Fibroblast of skin of abdomen (primary cell): ENCODE data around the gene ASF1B.
A peak's percentile ranks its signal among the peaks of the same experiment; 100 is the strongest.

Experiments used
- DNase-seq: peaks from one replicate; pipeline ENCODE4 v3.0.0-alpha.2; 2013

ASF1B gene

DNA sequence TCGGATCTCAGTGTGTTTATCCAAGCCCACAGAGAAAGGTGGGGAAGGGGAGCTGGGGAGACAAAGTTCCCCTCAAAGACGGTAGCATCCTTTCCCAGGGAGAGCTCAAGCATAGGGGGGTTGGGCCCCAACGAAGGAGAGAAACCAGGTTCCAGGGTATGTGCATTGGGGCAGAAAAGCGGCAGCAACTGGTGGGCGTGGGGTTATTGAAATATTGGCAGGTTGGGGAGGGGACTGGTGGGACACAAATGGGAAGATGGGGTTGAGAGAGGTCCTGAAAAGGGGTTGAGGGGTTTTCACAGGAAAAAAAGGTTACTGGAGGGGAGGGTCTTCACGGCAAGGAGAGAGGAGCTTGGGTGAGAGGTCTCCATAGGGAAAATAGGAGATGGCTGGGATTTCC lies 1.0 kb downstream of the ASF1B start:
- no peak for DNase-seq

DNA sequence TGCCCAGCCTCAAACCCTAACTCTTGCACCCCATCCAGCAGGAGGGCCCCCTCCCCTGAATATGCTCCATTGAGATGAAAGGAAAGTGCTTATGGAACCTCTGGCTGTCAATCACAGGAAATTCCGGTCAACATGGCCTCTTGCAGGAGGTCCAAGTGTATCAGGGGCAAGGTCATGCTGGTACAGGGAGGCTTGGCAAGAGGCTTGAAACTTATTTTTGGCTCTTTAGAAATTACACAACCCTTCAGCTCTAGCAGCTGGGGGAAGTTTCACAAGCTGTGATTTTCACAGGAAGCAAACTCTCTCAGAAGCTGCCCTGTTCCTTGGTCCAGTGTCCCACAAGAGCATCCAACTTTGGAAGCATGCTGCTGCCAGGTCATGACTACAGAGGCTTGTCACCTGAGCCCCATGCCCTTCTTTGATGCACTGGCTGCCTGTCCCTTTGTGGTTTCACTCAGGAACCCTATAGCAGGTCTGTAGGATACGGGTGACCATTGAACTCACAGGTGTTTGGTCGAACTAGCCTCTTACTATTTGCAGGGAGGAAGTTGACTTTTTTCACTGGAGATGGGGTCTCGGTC lies 8.4 kb downstream of the ASF1B start:
- DNase-seq: no peak

DNA sequence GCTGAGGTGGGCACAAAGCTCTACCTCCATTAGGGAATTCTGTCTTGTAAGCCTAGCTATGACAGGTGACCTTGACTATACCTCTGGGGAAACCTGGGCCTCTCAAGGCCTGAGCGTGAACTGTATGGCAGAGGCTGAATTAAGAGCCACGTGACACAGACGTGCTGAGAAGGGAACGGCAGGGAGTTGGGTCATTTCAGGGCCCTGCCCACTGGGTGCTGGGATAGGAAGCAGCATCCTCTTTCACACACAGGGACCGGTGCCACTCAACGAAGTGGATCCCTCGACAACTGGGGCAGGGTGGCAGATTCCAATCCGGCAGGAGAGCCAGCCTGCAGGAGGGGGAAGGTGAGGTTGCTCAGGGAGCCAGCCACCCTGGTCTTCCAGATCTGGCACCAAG lies 9.2 kb downstream of the ASF1B start:
- no peak for DNase-seq

DNA sequence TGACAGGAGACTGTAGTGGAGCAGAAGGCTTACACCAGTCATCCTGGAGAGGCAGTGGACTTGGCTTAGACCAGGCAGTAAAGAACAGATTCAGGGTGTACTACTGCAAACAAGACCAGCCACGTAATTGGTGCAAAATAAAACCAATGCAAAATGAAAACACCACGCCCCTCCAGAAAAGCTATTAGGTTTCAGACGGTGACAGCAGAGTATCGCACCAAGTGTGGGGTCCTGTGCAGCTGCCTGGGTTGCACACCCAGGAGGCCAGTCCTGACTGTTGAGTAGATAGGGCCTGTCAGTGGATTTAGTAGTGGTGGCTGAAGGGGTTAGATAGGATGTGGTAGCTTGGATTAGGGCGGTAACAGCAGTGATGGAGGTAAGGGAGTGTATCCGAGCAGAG lies 13.5 kb downstream of the ASF1B start:
- DNase-seq: no peak

DNA sequence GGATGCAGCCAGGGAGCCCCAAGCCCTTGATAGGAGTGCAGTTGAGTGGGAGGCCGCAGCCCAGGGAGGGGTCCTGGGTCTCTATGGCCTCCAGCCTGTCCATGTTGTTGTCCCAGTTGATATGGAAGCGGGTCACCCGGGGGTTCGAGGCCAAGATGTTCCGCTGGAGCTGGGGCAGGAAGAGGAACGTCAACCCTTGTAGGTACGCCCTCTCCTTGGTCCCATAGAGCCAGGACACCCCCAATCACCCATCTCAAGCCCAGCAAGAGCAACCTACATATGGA lies 15.9 kb downstream of the ASF1B start:
- no peak for DNase-seq

DNA sequence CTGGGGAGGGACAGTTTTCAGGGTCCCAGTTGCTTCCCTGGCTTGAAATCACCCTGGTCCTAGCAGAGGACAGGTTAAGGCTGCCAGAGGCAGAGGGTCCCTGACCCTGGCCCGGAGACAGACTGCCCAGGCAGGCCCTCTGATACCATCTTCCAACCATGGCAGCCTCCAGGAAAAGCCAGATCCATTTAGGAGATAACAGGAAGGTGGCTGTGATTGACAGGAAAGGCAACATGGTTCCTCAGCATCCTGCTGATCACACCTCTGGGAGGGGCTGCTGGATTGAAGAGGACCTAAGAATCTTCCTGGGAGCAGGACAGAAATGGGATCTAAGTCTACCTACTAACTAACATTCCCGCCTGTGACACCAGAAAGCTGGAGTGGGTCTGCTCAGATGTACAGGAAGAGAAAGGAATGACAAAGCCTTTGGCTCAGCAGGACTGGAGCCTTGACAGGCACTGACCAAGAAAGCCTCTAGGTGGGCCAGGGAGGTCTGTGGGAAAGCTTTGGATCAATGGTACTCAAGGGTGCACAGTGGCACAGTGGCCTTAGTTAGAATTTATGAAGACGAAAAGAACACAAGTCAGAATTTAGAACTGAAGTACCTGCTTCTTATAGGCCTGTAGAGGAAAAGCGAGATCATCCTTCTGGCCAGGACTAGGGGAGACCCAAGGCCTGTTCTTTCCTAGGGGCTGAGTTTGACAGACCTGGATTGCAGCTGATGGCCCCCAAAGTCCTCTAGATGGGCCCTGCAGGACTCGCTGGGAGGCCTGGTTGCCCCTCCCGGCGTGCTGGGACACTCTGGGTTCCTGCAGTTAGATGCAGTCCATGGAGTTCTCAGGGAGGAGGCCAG lies 16.5 kb downstream of the ASF1B start:
- DNase-seq: no peak

DNA sequence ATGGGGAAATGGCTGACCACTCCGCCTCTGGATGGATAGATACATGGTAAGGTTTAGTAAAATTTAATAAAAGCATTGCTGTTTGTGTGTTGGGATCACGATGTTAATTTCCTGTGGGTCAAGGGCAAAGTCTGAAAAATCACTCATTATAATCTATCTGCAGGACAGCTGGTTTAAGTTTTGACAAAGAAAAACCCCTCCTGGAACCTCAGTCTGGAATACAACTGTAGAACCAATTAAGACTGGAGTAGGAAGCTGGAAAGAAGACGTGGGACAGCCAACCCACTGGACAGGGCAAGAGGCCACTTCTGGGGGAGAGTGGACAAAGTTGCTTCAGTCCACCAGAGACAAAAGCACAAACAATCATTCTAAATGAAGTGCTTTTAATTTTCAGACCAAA lies 17.2 kb downstream of the ASF1B start:
- DNase-seq: no peak

DNA sequence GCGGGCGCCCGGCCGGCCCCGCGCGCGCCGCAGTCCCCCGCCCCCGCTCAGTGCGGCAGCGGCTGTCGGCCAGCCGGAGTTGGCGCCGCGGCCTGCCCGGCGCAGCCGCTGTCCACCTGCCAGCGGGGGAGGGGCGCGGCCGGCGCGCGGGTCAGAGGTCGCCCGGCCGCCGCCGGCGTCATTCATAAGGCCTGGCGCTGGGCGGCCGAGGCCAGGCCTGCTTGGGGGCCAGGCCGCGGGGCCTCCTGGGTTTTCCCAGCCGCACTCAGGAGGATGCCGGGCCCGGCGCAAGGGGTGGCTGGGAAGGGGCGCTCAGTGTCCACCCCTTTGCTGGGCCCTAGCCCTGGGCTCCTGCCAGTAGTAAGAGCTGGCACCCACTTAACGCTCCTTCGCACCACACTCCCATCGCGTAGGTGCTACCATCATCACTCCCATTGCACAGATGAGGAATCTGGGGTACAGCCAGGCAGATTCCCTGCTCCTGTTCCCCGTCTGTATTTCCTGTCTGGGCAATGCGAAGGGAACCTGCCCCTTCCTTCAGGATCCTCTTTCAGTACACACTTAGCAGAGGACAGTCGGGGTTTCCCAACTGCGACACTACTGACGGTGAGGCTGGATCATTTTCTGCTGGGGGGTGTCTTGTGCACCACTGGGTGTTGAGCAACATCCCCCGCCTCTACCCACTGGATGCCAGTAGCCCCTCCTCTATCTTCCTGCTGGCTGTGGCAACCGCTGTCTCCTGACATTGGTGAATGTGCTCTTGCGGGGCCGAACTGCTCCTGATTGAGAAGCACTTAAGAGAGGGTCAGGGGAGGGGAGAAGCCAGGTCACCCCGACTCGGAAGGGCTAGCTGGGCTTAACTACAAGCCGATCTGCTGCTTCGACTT lies 18.0 kb downstream of the ASF1B start:
- DNase-seq: peak; percentile 45

DNA sequence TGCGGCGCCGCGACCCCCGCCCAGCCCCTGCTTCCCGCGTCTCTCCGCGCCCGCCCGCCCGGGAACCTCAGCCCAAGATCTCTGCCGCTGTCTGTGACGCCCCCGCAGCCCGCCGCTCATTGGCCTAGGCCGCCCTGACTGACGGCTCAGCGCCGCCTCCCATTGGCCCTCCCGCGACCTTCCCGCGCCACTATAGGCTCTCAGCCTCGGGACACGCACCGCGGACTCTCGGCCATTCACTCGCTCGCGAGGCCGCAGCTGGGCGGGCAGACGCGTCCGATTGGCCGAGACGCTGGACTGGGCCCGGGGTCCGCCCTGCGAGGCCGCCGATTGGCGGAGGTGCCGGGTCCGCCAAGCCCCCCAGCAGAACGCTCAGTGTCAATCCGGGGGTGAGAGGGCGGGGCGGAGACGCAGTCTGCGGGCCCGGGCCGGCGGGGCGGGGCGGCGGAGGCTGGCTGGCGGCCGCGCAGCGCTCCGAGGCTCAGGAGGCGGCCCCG lies 18.7 kb downstream of the ASF1B start, which contains the start of gene PRKACA:
TSS of gene PRKACA (minus strand) at position 95 of the 497 bp plus-strand sequence. CDS start 215 bp downstream, outside the sequence.
- peak; percentile 99 for DNase-seq

DNA sequence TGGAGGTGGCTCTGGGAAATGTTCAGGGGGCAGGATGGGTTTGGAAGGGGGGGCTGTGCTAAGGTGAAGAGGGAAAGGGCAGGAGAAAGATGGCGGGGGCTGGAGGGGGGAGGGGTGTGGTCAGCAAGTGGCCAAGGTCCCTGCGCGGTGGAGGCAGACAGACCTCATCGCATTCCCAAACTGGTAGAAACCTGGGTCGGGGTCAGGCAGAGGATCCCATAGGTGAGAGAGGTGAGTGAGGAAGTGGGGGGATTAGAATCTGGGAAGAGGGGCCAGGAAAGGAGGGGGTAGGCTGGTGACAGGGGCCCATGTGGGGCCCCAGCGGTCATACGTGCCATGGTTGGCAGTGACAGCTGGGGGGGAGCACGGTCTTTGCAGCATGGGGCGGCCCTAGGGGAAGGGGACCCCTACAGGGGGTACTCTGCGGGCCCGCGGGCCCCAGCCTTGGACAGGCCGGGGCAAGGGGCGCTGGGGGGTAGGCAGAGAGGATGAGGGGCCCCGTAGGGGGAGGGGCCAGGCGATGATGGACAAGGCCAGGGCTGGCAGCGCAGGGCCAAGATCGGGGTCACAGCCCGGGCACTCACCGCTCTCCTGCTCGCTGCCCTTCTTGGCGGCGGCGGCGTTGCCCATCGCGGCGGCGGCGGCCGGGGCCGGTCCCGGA lies 19.3 kb downstream of the ASF1B start:
- no peak for DNase-seq

DNA sequence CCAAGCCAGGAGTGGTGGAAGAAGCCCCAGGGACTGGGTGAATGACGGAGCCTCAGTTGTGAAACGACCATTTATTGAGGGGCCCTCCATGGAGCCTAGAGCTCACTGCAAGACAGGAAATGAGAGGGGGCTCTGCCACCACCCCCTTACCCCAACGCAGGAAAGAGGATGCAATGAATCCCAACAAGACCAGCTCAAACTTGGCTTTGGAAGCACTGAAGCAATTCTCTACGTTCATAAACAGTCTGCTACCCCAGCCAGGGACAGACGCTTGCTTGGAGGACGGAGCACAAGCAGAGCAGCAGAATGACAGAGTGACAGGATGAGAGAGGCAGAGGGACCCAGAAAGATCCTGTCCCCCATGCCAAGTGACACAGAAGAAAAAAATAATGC lies 19.9 kb downstream of the ASF1B start:
- DNase-seq: no peak

DNA sequence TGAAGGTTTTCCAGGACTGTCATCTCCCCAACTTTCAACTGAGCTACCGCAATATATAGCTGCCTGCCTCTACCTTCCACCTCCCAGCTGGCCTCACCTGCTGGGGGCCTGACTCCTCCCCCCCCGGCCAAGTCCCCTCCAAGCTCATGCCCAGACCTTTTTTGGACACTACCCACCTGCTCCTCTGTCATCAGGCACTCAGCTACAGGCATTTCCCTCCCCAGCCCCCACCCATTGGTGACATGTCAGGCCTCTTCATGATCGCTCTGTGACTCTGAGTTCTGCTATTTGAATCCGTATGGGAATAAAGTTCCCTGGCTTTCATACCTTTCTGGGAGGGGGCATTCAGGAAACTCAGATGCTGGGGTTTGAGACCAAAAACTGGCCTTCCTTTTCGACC lies 20.6 kb downstream of the ASF1B start:
- DNase-seq: no peak

DNA sequence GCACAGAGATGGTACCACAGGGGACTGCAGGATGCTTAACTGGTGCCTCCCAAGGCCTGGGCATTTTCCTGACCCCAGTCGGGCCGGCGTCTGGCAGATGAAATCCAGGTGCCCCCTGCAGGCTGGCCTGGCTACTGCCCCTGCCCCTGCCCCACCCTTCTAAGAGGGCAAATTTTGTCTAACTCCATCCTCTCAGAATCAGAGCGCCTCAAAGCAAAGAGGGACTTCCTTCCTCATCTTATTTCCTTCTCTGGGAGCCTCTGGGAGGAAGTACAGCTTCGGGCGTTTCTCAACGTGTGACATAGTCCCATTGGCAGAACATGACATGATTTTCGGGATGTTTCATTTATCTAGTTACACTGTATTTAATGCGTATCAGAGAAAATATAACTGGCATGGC lies 21.5 kb downstream of the ASF1B start:
- DNase-seq: no peak

DNA sequence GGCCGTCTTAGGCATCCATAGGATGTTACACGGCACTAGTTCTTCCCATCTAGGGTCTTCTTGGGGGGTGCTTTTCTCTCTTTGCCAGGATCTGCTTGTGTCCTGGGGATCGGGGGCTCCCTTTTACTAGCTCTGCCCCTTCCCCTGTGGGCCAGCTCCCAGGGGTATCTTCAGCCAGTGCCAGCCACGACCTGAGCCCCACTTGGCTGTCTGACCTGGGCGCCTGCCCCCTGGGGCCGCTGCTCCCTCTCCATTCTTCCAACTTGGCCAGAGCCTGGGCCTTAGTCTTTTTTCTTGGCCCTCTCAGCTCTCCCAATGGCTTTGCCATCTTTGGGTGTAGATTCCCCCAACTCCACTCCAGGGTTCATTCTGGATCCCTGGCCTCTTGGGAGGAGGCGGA lies 21.9 kb downstream of the ASF1B start:
- no peak for DNase-seq

DNA sequence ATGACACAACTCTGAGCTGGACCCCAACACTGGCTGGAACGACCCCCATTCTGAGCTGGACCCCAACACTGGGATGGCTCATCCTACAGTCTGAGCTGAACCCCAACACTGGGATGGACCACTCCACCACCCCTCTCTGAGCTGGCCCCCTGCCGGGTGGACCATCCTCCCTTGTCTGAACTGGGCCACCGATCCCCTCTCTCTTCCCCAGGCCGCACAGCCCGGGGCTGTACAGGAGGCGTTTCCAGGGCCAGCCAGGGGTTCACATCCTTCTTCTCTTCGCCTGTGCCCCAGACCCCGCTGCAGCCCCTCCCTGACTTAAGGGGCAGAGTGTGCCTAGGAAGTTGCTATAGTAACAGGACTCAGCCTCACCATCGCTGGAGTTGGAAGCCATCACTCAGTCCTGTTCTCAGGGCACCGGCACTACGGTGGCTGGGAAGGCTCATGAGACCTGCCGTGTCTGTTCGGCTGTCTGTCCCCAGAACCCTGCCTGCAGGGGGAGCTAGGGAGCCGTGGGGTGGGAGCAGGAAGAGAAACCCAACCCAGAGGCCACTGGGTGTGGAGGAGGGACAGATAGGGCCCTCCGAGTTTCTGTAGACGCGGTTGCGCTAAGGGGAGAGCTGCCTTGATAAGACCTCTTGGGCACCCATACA lies 22.5 kb downstream of the ASF1B start:
- DNase-seq: no peak

DNA sequence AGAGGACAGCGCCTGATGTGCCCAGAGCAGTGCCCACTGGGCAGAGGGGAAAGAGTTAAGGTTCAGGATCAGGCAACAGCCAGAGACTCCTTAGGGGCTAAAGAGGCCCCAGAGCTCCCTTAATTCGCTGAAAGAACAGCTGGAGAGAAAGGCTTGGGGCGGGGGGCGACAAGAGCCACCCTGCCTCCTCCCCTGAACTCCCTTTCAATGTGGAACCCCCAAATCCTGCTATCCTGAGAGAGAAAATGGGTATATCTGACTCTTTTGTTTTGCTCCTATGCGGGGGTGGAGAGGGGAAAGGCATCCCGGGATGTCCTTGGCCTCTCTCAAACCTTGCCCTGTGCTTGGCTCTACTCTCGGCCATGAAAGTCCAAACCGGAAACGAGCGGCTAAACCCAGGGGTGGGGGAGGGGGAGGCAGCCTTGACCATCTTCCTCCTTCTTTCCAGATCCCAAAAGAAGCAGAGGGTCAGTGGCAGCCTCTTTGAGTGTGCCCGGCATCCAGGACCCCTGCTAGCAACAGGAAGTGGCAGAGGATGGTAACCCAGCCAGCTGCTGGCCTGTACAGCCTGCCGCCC lies 23.5 kb downstream of the ASF1B start:
- no peak for DNase-seq

DNA sequence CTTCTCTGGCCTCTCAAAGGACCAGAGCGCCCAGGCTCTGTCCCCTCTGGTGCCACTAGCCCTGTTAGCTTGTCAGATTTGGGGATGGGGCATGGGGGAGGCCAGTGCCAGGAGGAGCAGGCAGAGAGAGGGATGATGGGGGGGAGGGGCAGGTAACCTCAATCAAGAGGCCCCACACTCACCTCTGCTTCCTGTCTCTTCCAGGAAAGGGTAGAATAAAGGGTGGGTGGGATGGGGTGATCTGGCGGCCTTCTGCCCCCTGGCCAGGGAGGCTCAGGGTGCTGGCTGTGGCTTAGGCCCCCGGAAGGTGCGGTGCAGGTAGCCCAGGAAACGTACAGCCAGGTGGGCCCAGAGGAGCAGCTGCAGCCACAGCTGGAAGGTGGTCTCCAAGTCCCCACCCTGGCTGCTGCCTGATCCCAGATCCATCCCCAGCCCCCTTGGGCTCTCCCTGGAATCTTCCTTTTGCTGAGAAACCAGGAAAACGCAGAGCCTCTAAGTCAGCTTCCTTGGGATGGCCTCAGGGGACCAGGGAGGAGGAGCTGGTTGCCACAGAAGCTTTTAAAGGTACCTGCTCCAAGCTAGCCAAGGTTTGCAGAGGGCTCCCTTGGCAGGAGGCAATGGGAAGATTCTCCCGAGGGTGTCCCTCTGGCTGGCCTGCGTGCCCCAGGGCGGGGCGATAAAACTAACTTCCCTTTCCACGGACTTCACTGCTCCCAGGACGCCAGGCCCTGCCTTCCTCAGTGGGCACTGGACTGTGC lies 24.2 kb downstream of the ASF1B start:
- DNase-seq: no peak

DNA sequence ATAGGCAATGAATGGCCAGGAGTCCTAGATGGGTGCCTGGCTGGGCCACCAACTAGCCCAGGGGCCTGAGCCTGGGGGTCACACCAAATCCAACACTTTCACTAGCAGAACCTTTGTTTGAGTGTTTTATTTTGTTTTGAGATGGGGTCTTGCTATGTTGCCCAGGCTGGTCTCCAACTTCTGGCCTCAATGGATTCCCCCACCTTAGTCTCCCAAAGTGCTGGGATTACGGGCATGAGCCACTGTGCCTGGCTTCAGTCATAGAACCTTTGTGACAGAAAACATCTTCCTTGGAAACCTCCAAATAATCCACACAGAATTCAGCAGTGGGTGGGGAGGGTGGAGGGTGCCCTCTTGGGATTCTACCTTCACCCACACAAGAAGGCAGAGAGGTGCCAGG lies 24.9 kb downstream of the ASF1B start:
- DNase-seq: no peak

DNA sequence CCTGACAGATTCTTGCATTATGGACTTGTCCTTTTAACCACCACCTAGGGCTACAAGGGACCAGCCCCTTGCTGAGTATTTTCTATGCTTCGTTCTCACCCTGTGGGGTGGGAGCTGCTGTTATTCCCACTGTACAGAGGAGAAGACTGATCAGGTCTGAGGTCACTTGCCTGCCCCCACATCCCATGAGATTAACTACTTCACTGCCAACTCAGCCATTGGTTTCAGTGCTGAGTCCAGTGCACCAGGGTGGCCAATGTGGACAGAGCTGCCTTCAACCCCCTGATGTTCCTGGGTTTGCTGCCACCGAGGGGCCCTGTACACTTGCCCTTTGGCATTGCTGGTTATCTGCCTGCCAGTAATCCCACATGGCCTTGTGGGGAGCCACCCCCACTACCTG lies 25.7 kb downstream of the ASF1B start:
- no peak for DNase-seq

DNA sequence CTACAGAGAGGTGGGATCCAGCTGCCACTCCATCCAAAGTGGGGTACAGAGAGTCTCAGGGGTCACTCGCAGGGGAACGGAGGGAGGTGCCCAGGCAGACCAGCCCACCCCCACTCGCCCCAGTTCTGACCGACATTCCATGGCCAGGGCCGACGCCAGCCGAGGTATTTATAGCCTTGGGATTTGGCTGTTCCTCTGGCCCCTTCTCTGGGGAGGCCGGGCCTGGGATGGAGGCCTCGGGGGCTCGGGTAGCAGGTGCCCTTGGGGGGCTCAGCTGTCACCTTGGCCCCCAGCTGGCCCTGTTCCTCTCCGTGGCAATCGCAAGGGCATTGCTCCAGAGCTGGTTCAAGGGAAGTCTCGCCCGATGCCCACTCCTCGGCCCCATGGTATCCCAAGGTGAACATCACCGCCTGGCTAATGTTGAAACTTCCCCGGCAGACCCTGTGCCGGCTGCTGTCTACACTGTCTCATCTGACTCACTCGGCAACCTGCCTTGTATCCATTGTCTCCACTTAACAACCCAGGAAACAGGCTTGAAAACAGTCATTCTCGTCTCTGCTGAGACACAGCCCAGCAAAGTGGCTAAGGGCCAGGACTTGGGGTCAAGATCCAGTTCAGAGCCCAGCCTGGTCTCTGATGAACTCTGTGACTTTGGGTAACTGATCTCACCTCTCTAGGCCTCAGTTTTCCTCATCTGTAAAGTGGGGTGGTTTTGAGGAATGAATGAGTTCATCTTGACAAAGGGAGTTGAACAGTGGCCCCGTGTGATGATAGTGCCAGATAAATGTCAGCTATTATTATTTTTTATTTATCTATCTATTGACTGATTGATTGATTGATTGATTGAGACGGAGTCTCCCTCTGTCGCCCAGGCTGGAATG lies 28.6 kb downstream of the ASF1B start:
- DNase-seq: no peak
